Panc1 (cell line): ENCODE data around the gene RBM5. TPM values are rescaled to one million over a fixed set of nuclear protein-coding genes. Genes with fewer than 3 reads are reported as not detected.

ENCODE experiments used
- ATAC-seq: fragments of 200-7000 bp; cut with Tn5 transposase; 2 replicates; pipeline ENCODE4 v1.9.1; 2020; ENCODE audit warnings: mild to moderate bottlenecking, moderate library complexity
- BruUV-seq: library from RNA; stranded (reverse); fragments of 400-500 nt; replicated peaks from 2 replicates; lab custom pipeline; 2021; lab: Mats Ljungman, UMichigan
- CTCF ChIA-PET: fragments of 300-600 bp; sonication (Branson Sonifier 250); formaldehyde crosslinking; loops from one replicate; lab custom pipeline; 2022; ENCODE audit warnings: antibody characterized with exemption; lab: Charles Lee
- POLR2A ChIA-PET: fragments of 300-600 bp; sonication (Branson Sonifier 250); formaldehyde crosslinking; loops from one replicate; lab custom pipeline; 2022; ENCODE audit warnings: antibody characterized with exemption; lab: Charles Lee
- DNase-seq: peaks from one replicate; pipeline ENCODE4 v3.0.0-alpha.2; 2010; ENCODE audit warnings: low read depth, low spot score
- H3K27ac ChIP-seq: 2 replicates; pipeline ENCODE4 v1.5.1; 2011; ENCODE audit warnings: mild to moderate bottlenecking, low read length, inconsistent platforms
- H3K27me3 ChIP-seq: fragments of 200-500 bp; sonication (Bioruptor generic); 2 replicates; pipeline ENCODE4 v1.6.0; 2014; ENCODE audit warnings: low read length, inconsistent platforms; ENCODE audit not compliant: control insufficient read depth, insufficient read depth
- H3K36me3 ChIP-seq: fragments of 200-500 bp; sonication (Bioruptor generic); 2 replicates; pipeline ENCODE4 v1.5.1; 2014; ENCODE audit warnings: inconsistent platforms, mild to moderate bottlenecking, low read length, moderate library complexity; ENCODE audit not compliant: control insufficient read depth, insufficient read depth
- H3K4me1 ChIP-seq: 2 replicates; pipeline ENCODE4 v1.5.1; 2011; ENCODE audit warnings: inconsistent platforms, mild to moderate bottlenecking, low read length, moderate library complexity; ENCODE audit not compliant: control insufficient read depth, insufficient read depth
- H3K4me3 ChIP-seq, 2 experiments: 2 replicates each; pipeline ENCODE4 v1.5.1; 2011 to 2012; ENCODE audit warnings: low read depth in 2 of 2, low read length in 2 of 2, mild to moderate bottlenecking in 2 of 2, inconsistent platforms in 1 of 2, moderate library complexity in 1 of 2
- H3K9me3 ChIP-seq: fragments of 200-500 bp; sonication (Bioruptor generic); 2 replicates; pipeline ENCODE4 v1.5.1; 2014; ENCODE audit warnings: low read depth, mild to moderate bottlenecking, inconsistent platforms, low read length, moderate library complexity; ENCODE audit not compliant: control insufficient read depth, insufficient read depth
- CTCF ChIP-seq: fragments of 450-650 bp; IDR thresholded peaks from 2 replicates; pipeline ENCODE4 v1.5.1; 2017; ENCODE audit warnings: mild to moderate bottlenecking
- POLR2AphosphoS5 ChIP-seq: IDR thresholded peaks from 2 replicates; pipeline ENCODE4 v1.6.1; 2012; ENCODE audit warnings: mild to moderate bottlenecking, low read depth, low read length, moderate library complexity
- REST ChIP-seq, 2 experiments: IDR thresholded peaks; 2 replicates each; pipeline ENCODE4 v1.6.1; 2011 to 2012; ENCODE audit warnings: low read depth in 2 of 2, control low read depth in 1 of 2, low read length in 1 of 2, mild to moderate bottlenecking in 1 of 2, moderate library complexity in 1 of 2; ENCODE audit not compliant: insufficient read depth in 1 of 2
- SIN3A ChIP-seq: IDR thresholded peaks from 2 replicates; pipeline ENCODE4 v1.6.1; 2012; ENCODE audit warnings: low read depth, mild to moderate bottlenecking, low read length, moderate library complexity, borderline replicate concordance; ENCODE audit not compliant: insufficient read depth
- TCF7L2 ChIP-seq: IDR thresholded peaks from 2 replicates; pipeline ENCODE4 v1.6.1; 2011; ENCODE audit warnings: mild to moderate bottlenecking, low read depth, low read length, inconsistent platforms
- in situ Hi-C: cut with HindIII; loops from 2 replicates; pipeline ENCODE4 v1.10.0; 2016; ENCODE audit warnings: low sequenced_read_pairs, low pct_unique_long_range_greater_than_20kb
- intact Hi-C: fragments of 100-400 bp; cut with micrococcal nuclease; formaldehyde crosslinking; loops from one replicate; pipeline ENCODE4 v1.10.0; 2022; ENCODE audit not compliant: unreplicated experiment
- total RNA-seq: library from RNA; stranded (reverse); gene quantifications from one replicate; pipeline ENCODE4 v1.2.1, GENCODE V29; 2021; ENCODE audit not compliant: unreplicated experiment

The RBM5 gene
- total RNA-seq, 1 experiment from 2014 or later = 86.6 TPM

- H3K9me3 ChIP-seq = no peaks in the 10 kb centered on the region
- BruUV-seq = no TSS peak
- intact Hi-C loops (no loop called here), in situ Hi-C loops (no loop called here)
- TF ChIP-seq SIN3A (no peak), TCF7L2 (no peak), POLR2AphosphoS5 (no peak), CTCF (peak; percentile 59), REST (IDR thresholded peaks at IDR 0.05; ENCODE audit: insufficient read depth in 1 of 2, low read depth in 2 of 2, low read length in 1 of 2) (no peak)
- peak overlapping the region; percentile 38 to 42 for H3K4me3 ChIP-seq
- peaks cover 29% of the 10 kb centered on the region for H3K4me1 ChIP-seq
- DNase-seq (no peak), ATAC-seq (peak; percentile 43)
- CTCF ChIA-PET = no interaction called here
- H3K27me3 ChIP-seq = no peaks in the 10 kb centered on the region
- POLR2A ChIA-PET = no interaction called here
- H3K27ac ChIP-seq = no peak overlapping the region
- no peaks in the 10 kb centered on the region; the same call in 1 of the 2 replicates for H3K36me3 ChIP-seq
Measured at GRCh38 chr3:50154476-50154839, 65.7 kb downstream of the RBM5 start.

- in situ Hi-C loops = no loop called here
- CTCF ChIA-PET = no interaction called here
- no peaks in the 10 kb centered on the region for H3K27me3 ChIP-seq
- DNase-seq (no peak), ATAC-seq (peak; percentile 80)
- peak within 1 kb of the TSS; percentile 63 to 69 for H3K4me3 ChIP-seq
- TF ChIP-seq REST (IDR thresholded peaks at IDR 0.05; ENCODE audit: insufficient read depth in 1 of 2, low read depth in 2 of 2, low read length in 1 of 2) (no peak), TCF7L2 (no peak), CTCF (no peak; the same call in 1 of the 2 replicates), POLR2AphosphoS5 (no peak), SIN3A (no peak)
- POLR2A ChIA-PET = no interaction called here
- no peaks in the 10 kb centered on the region; the same call in 1 of the 2 replicates for H3K36me3 ChIP-seq
- peak within 1 kb of the TSS; percentile 96 for H3K27ac ChIP-seq
- no TSS peak for BruUV-seq
- intact Hi-C loops = no loop called here
- no peaks in the 10 kb centered on the region for H3K9me3 ChIP-seq
- H3K4me1 ChIP-seq = peaks cover 34% of the 10 kb centered on the region
Measured at GRCh38 chr3:50154840-50155490, 66.2 kb downstream of the RBM5 start, which contains the start of gene SEMA3F. Gene SEMA3F (plus strand): TSS chr3:50155324. CDS start chr3:50159623, 4,299 bp downstream.
